ENCODE measurements around the gene DTL. TPM values are rescaled to one million over a fixed set of nuclear protein-coding genes. Genes with fewer than 3 reads are reported as not detected.

The DTL gene
- total and polyA plus RNA-seq, 2 of the 13 experiments (the other 11 are each of a cell fraction or from before 2014, with no cell fraction given) = 10.4 to 32.8 TPM

DNA sequence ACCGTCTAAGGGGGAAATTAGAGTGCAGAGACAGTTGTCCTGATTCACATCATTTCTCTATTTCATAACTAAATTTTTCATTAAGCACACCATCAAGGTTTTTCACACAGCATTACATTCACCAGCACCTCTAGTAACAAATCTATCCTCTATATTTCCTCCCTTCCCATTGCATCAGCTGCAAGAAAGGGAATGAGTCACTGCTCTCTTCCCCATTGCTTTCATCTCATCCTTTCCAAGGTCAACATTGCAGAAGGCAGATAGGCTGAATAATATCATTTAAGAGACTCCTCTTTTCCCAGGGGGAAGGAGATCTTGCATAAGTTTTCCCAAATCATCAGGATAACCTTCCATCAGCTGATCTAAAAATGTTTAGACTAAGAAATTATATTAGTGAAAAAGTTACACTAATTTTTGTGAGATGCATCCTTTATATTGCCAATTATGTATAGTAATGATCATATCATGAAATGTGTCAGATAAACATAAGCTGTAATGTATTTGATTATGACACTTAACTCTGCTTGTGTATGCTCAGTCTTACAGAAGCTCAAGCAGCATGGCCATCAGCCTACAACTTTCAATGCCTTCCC, 4.5 kb upstream of the DTL start (continued):
- TF ChIP-seq ZNF780A (CRISPR knock-in tag; IDR thresholded peaks at IDR 0.05) (no peak), CEBPB (IDR thresholded peaks at IDR 0.05; ENCODE audit: borderline replicate concordance, low read depth, low read length) (peak; percentile 86; the same call in 1 of the 2 replicates), GATAD1 (CRISPR knock-in tag; IDR thresholded peaks at IDR 0.05) (peak; percentile 57), CEBPG (CRISPR knock-in tag; IDR thresholded peaks at IDR 0.05) (peak; percentile 99), AFF4 (CRISPR knock-in tag; IDR thresholded peaks at IDR 0.05) (no peak), ZNF446 (CRISPR knock-in tag; IDR thresholded peaks at IDR 0.05) (no peak), ZNF207 (IDR thresholded peaks at IDR 0.05; ENCODE audit: borderline replicate concordance) (no peak), ZBTB26 (CRISPR knock-in tag; IDR thresholded peaks at IDR 0.05; ENCODE audit: borderline replicate concordance) (no peak), ETS1 (CRISPR knock-in tag; IDR thresholded peaks at IDR 0.05) (no peak), ZSCAN5A (CRISPR knock-in tag; IDR thresholded peaks at IDR 0.05; ENCODE audit: borderline replicate concordance) (no peak), ZNF768 (CRISPR knock-in tag; IDR thresholded peaks at IDR 0.05) (no peak), THAP11 (CRISPR knock-in tag; IDR thresholded peaks at IDR 0.05) (peak; percentile 56; the same call in 1 of the 2 replicates), SATB2 (CRISPR knock-in tag; IDR thresholded peaks at IDR 0.05) (no peak), PBX2 (CRISPR knock-in tag; IDR thresholded peaks at IDR 0.05) (no peak)
- TF ChIP-seq, protein P1, sequence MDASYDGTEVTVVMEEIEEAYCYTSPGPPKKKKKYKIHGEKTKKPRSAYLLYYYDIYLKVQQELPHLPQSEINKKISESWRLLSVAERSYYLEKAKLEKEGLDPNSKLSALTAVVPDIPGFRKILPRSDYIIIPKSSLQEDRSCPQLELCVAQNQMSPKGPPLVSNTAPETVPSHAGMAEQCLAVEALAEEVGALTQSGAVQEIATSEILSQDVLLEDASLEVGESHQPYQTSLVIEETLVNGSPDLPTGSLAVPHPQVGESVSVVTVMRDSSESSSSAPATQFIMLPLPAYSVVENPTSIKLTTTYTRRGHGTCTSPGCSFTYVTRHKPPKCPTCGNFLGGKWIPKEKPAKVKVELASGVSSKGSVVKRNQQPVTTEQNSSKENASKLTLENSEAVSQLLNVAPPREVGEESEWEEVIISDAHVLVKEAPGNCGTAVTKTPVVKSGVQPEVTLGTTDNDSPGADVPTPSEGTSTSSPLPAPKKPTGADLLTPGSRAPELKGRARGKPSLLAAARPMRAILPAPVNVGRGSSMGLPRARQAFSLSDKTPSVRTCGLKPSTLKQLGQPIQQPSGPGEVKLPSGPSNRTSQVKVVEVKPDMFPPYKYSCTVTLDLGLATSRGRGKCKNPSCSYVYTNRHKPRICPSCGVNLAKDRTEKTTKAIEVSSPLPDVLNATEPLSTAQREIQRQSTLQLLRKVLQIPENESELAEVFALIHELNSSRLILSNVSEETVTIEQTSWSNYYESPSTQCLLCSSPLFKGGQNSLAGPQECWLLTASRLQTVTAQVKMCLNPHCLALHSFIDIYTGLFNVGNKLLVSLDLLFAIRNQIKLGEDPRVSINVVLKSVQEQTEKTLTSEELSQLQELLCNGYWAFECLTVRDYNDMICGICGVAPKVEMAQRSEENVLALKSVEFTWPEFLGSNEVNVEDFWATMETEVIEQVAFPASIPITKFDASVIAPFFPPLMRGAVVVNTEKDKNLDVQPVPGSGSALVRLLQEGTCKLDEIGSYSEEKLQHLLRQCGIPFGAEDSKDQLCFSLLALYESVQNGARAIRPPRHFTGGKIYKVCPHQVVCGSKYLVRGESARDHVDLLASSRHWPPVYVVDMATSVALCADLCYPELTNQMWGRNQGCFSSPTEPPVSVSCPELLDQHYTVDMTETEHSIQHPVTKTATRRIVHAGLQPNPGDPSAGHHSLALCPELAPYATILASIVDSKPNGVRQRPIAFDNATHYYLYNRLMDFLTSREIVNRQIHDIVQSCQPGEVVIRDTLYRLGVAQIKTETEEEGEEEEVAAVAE (CRISPR knock-in tag; IDR thresholded peaks at IDR 0.05; ENCODE audit: borderline replicate concordance) = no peak

Measured in HepG2 (cell line).